Measurements from ENCODE around the gene NT5C2.

DNA sequence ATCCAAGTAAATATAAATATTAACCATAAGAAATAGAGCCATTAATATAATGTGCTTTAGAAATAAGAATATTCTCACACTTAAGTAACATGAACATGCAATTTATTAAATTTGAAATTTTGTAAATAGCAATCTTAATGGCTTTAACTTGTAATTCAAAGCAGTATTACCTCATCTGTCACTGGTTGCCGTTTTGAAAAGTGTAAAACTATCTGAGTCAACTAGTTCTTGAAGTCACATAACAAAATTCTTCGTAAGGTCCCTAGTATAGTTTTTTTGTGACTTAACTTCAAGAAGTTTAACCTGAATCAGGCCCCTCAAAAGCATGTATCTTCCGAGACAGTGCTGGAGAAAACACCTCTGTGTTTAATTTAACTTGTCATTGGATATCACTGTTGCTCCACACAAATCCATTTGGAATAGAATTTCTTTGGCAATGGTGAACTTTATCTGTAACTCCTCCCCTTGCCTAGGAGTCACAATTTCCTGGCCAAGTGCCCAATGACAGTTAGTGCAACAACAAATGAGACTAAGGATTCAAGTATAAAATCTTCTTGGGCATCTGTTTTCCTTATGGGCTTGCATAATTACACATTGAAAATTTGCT is 47.1 kb downstream of the NT5C2 start:
- TF ChIP-seq POLR2A (IDR thresholded peaks at IDR 0.05; ENCODE audit: low read length) (no peak), GATA1 (IDR thresholded peaks at IDR 0.05; ENCODE audit: low read depth, low read length) (no peak)
